RWPE1 (cell line): Measurements from ENCODE around the gene SLPI.

ENCODE experiments used
- CTCF ChIA-PET: fragments of 350-600 bp; sonication (Branson Sonifier 250); formaldehyde crosslinking; extraction: SDS; loops from one replicate; lab custom pipeline; 2021; lab: Yijun Ruan, JAX
- POLR2A ChIA-PET: fragments of 400-600 bp; formaldehyde crosslinking; extraction: SDS; loops from one replicate; lab custom pipeline; 2020; ENCODE audit warnings: antibody characterized with exemption; ENCODE audit not compliant: low non-redundant PET; lab: Yijun Ruan, JAX
- DNase-seq: peaks from one replicate; pipeline ENCODE4 v3.0.0; 2012; ENCODE audit warnings: low spot score
- H3K27ac ChIP-seq: fragments of 450-650 bp; 2 replicates; pipeline ENCODE4 v1.5.1; 2017
- TF ChIP-seq, protein P1 (sequence below): fragments of 450-650 bp; conservative IDR thresholded peaks from 2 replicates; pipeline ENCODE4 v1.5.1; 2017; ENCODE audit warnings: low read depth, mild to moderate bottlenecking

SLPI gene

DNA sequence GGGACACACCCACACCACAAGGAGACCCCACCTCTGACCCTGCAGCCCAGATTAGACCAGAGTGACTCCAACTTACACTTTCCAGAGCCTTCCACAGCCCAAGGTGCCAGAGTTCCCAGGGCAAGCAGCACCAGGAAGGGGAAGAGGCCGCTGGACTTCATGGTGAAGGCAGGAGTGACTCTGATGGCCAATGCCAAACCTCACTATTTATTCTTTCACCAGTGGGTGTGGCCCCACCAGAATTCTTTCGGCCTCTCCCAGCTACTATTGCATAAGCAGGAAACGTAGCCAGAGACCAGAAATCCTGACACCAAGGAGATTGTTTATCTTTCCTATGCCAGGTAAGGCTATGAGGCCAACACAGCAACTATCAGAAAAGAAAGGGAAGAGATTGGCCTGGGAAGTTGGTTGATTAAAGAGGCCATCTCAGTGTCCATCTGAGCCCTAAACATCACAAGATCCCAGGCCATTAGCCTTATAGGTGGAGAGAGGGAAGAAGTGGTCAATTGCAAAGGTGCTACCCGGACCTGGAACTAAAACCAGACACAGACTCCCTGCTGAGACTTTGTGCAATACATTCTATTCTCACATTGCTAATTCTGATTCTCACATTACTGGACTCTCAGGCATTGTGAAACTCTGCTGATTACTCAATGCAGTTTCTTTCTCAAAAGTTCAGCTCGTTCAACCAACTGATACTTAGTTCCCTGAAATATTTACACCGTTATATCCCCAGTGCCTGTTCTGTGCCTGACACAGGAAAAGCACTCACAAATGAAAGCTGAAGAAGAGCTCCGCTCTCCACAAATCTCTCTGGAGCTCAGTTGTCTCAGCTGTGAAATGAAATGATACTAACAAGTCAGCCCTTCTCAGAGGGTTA lies at the start of gene SLPI:
Gene SLPI (minus strand): TSS at position 182 of the 880 bp plus-strand sequence. CDS start 21 bp downstream, at position 161.
- peak within 1 kb of the TSS; percentile 95 for H3K27ac ChIP-seq
- POLR2A ChIA-PET = interaction anchor here (0.6 kb wide), 1 partner anchor 110 kb away, joined by 3 read pairs; no protein-coding TSS in a partner anchor
- DNase-seq = peak; percentile 92
- TF ChIP-seq, protein P1, sequence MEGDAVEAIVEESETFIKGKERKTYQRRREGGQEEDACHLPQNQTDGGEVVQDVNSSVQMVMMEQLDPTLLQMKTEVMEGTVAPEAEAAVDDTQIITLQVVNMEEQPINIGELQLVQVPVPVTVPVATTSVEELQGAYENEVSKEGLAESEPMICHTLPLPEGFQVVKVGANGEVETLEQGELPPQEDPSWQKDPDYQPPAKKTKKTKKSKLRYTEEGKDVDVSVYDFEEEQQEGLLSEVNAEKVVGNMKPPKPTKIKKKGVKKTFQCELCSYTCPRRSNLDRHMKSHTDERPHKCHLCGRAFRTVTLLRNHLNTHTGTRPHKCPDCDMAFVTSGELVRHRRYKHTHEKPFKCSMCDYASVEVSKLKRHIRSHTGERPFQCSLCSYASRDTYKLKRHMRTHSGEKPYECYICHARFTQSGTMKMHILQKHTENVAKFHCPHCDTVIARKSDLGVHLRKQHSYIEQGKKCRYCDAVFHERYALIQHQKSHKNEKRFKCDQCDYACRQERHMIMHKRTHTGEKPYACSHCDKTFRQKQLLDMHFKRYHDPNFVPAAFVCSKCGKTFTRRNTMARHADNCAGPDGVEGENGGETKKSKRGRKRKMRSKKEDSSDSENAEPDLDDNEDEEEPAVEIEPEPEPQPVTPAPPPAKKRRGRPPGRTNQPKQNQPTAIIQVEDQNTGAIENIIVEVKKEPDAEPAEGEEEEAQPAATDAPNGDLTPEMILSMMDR = no peak
- CTCF ChIA-PET = interaction anchor here (0.5 to 3.7 kb wide), 12 partner anchors 9 to 1200 kb away, joined by 3 to 17 read pairs (median 4); no protein-coding TSS in a partner anchor

- TF ChIP-seq, protein P1 = no peak
- no peak for DNase-seq
- ChIA-PET POLR2A (no interaction called here), CTCF (interaction anchor here (0.5 to 4.0 kb wide), 8 partner anchors 8 to 467 kb away, joined by 3 to 47 read pairs (median 4); no protein-coding TSS in a partner anchor)
- H3K27ac ChIP-seq = no peak overlapping the region
Measured at GRCh38 chr20:45303586-45304463, 49.5 kb upstream of the SLPI start.

- DNase-seq = no peak
- TF ChIP-seq, protein P1 = no peak
- no peak overlapping the region for H3K27ac ChIP-seq
- POLR2A ChIA-PET = no interaction called here
- CTCF ChIA-PET = interaction anchor here (0.6 to 4.0 kb wide), 7 partner anchors 10 to 307 kb away, joined by 3 to 47 read pairs (median 8); no protein-coding TSS in a partner anchor
Measured at GRCh38 chr20:45301824-45302271, 47.5 kb upstream of the SLPI start.

- POLR2A ChIA-PET = no interaction called here
- no peak overlapping the region for H3K27ac ChIP-seq
- TF ChIP-seq, protein P1 = no peak; the same call in 1 of the 2 replicates
- CTCF ChIA-PET = interaction anchor here (0.6 to 4.0 kb wide), 11 partner anchors 9 to 471 kb away, joined by 3 to 47 read pairs (median 4); no protein-coding TSS in a partner anchor
- DNase-seq = peak; percentile 46
Measured at GRCh38 chr20:45300961-45301360, 46.6 kb upstream of the SLPI start.

- POLR2A ChIA-PET = no interaction called here
- TF ChIP-seq, protein P1 = no peak
- no peak overlapping the region for H3K27ac ChIP-seq
- CTCF ChIA-PET = interaction anchor here (0.7 to 1.2 kb wide), 2 partner anchors 163 to 256 kb away, joined by 7 to 10 read pairs; no protein-coding TSS in a partner anchor
- no peak for DNase-seq
Measured at GRCh38 chr20:45299786-45300185, 45.4 kb upstream of the SLPI start.
